ENCODE measurements around the gene ALK.

The ALK gene

DNA sequence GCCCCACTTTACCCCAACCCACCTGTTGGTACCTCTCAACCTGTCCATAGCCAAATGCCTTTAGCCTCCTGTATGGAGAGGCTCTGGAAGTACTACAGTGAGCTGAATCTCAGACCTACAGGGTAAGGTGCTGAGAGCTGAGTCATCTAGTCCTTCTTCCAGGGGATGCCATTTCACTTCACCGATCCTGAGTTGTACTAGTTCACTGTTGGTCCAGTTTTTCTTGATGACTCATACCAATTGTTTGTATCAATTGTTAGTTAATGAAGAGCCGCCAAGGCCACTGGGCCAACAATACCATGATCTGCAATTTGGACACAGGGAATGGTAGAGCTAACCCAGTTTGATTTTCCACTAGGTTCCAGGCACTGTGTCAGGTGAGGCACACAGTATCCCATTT, 549.2 kb downstream of the ALK start:
- TF ChIP-seq, protein P1, sequence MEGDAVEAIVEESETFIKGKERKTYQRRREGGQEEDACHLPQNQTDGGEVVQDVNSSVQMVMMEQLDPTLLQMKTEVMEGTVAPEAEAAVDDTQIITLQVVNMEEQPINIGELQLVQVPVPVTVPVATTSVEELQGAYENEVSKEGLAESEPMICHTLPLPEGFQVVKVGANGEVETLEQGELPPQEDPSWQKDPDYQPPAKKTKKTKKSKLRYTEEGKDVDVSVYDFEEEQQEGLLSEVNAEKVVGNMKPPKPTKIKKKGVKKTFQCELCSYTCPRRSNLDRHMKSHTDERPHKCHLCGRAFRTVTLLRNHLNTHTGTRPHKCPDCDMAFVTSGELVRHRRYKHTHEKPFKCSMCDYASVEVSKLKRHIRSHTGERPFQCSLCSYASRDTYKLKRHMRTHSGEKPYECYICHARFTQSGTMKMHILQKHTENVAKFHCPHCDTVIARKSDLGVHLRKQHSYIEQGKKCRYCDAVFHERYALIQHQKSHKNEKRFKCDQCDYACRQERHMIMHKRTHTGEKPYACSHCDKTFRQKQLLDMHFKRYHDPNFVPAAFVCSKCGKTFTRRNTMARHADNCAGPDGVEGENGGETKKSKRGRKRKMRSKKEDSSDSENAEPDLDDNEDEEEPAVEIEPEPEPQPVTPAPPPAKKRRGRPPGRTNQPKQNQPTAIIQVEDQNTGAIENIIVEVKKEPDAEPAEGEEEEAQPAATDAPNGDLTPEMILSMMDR (IDR thresholded peaks at IDR 0.05; ENCODE audit: control extremely low read depth, extremely low read depth, low read depth, missing control alignments), result no peak
- no peak for DNase-seq (ENCODE audit: extremely low spot score)
- ChIA-PET POLR2A (no interaction called here), CTCF (no interaction called here)

DNA sequence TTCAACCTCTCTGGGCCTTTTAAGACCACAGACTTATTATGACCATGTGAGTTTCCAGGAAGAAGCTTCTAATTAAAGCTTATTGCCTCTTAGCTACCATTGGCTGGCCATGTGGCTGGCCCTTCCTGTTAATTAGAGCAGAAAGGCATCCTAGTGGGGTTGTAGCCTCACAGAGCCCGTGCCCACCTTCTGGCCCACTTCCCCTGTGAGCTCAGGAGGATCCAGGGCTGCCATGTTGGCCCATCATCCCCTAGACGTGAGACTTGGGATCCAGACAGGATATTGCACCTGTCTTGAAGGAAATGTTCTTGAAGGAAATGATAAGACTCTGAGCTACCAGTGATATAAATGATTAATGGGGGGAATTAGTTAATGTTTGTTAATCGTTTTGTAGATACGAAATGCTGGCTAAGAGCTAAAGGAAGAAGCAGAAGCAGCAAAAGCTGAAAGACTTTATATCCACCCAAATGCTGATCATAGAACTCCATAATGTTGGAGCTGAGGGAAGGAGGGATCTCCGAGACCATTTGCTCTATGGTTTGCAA, 550.7 kb downstream of the ALK start:
- TF ChIP-seq, protein P1 (IDR thresholded peaks at IDR 0.05; ENCODE audit: control extremely low read depth, extremely low read depth, low read depth, missing control alignments), result no peak
- ChIA-PET CTCF (interaction anchor here (1.0 to 1.4 kb wide), 2 partner anchors 47 to 62 kb away, joined by 3 to 5 read pairs; no protein-coding TSS in a partner anchor), POLR2A (no interaction called here)
- no peak for DNase-seq (ENCODE audit: extremely low spot score)

DNA sequence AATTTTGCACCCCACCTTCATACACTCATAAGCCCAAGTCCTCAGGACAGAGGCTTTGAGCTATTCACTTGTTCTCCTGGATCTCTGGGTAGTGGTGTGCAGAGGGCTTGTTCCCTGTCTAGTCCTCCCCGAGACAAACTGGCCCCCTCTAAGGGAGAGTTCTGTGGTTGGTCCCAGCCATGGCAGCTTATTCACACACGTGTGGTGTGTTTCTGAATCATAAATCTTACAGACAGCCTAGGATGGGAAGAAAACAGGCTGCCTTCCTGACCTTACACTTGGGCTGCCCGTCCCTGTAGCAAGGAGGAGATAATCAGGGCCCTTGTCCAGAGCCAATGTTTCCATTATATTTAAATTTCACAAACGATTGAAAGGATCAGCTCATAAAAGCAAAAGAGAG, 551.2 kb downstream of the ALK start:
- no peak for DNase-seq (ENCODE audit: extremely low spot score)
- ChIA-PET POLR2A (no interaction called here), CTCF (interaction anchor here (1.0 to 1.4 kb wide), 2 partner anchors 47 to 61 kb away, joined by 3 to 5 read pairs; no protein-coding TSS in a partner anchor)
- TF ChIP-seq, protein P1 (IDR thresholded peaks at IDR 0.05; ENCODE audit: control extremely low read depth, extremely low read depth, low read depth, missing control alignments), result no peak

DNA sequence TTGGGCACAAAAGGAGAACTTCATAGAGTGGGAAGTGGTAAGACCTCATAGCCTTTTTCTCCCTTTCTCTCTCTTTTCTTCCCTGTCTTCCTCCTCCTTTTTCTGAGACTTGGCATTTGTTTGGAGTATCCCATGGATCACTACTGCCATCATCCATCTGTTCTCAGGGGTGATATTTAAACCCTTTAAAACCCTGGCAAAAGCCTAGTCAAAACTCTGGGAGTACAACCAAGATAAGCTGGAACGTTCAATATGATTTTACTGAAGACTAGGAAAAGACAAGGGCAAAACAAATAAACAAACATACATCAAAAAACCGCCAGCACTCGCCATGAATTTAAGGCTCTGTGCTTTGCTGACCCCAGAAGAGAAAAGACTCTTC, 552.7 kb downstream of the ALK start:
- ChIA-PET POLR2A (no interaction called here), CTCF (no interaction called here)
- TF ChIP-seq, protein P1 (IDR thresholded peaks at IDR 0.05; ENCODE audit: control extremely low read depth, extremely low read depth, low read depth, missing control alignments), result no peak
- DNase-seq (ENCODE audit: extremely low spot score), result no peak

DNA sequence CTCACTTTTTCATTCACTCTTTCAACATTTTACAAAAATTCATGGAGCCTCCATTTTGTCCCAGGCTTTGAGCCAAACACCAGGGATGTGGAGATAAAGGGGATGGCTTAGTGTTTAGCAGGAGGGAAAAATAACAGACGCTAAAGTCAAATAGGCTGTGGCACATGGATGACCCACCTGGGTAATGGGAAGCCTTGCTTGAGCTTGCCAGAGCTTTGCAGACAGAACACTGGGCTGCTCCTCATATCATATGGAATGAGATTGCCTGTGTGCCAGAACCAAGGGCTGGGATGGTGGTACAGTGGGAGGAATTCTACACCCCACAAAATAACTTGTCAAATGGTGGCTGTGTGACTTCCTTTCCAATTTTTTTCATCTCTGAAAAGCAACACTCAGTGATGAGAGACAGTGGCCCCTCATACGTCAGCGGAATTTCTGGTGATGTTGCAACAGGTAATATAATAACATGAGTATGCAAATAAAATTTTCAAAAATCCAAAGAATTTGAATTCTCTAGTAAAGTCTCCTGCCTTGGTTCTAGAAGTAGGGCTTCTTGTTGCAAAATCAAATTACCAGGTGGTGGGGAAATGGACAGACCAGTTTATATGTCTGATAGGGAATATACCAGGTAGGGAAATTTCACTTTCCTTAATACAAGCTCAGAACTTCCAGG, 553.3 kb downstream of the ALK start:
- POLR2A ChIA-PET, result no interaction called here
- TF ChIP-seq, protein P1 (IDR thresholded peaks at IDR 0.05; ENCODE audit: control extremely low read depth, extremely low read depth, low read depth, missing control alignments), result no peak
- no peak for DNase-seq (ENCODE audit: extremely low spot score)
- CTCF ChIA-PET, result no interaction called here

DNA sequence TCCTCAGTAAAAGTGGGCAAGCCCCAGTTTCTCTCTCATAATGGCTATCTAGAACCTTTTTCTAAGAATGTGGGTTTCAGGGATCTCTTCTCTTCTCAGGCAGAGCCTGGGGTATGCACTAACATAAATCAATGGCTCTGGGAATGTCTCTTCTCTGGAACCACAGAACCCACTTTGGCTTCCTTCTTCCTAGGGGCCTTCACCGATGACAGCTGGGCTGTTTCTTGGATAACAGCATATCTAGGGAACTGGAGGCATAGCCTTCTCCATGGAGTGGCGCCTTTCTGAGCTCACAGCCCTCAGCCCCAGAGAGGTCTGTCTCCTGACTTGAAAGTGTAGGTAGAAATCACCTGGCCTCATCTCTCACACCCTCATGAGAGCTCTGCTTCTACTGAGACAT, 558.3 kb downstream of the ALK start:
- POLR2A ChIA-PET, result no interaction called here
- CTCF ChIA-PET, result interaction anchor here (1.8 kb wide), 1 partner anchor 11 kb away, joined by 4 read pairs; no protein-coding TSS in a partner anchor
- DNase-seq (ENCODE audit: extremely low spot score), result no peak
- TF ChIP-seq, protein P1 (IDR thresholded peaks at IDR 0.05; ENCODE audit: control extremely low read depth, extremely low read depth, low read depth, missing control alignments), result no peak

All from GM10248 (cell line).